GM18502 (cell line): ENCODE data around the gene SHISA5.
"Not testable (repeated sequence)": the region's sequence is repeated elsewhere in the genome, so short reads cannot be mapped to it uniquely, and the experiment has no call there.

ENCODE experiments used
- ATAC-seq: cut with Tn5 transposase; IDR thresholded peaks from one replicate; pipeline ENCODE4 v1.9.1; 2021; ENCODE audit warnings: mild to moderate bottlenecking; ENCODE audit not compliant: unreplicated experiment, poor library complexity

Gene SHISA5

GRCh38 chr3:48480891-48481290 lies 23.1 kb downstream of the SHISA5 start:
- not testable (repeated sequence) for ATAC-seq

- ATAC-seq: no peak
These were observed 25.1 kb downstream of the SHISA5 start for GRCh38 chr3:48478626-48479555.

GRCh38 chr3:48477959-48478520 lies 25.9 kb downstream of the SHISA5 start:
- ATAC-seq: no peak

GRCh38 chr3:48476426-48477053 lies 27.4 kb downstream of the SHISA5 start:
- no peak for ATAC-seq

GRCh38 chr3:48475188-48475587 lies 28.8 kb downstream of the SHISA5 start:
- ATAC-seq: no peak

GRCh38 chr3:48474619-48475018 lies 29.4 kb downstream of the SHISA5 start:
- no peak for ATAC-seq

- not testable (repeated sequence) for ATAC-seq
These were observed 29.9 kb downstream of the SHISA5 start for GRCh38 chr3:48474031-48474430.

GRCh38 chr3:48473617-48473952 lies 30.4 kb downstream of the SHISA5 start:
- no peak for ATAC-seq

- ATAC-seq: peak; percentile 83
These were observed 30.9 kb downstream of the SHISA5 start for GRCh38 chr3:48472923-48473616.

- ATAC-seq: no peak
These were observed 31.4 kb downstream of the SHISA5 start for GRCh38 chr3:48472673-48472922.

- no peak for ATAC-seq
These were observed 33.7 kb downstream of the SHISA5 start for GRCh38 chr3:48470286-48470685.

- no peak for ATAC-seq
These were observed 34.7 kb downstream of the SHISA5 start for GRCh38 chr3:48469046-48469915.

- ATAC-seq: no peak
These were observed 35.6 kb downstream of the SHISA5 start for GRCh38 chr3:48468329-48468731.

- ATAC-seq: no peak
These were observed 36.3 kb downstream of the SHISA5 start for GRCh38 chr3:48467473-48468267.

GRCh38 chr3:48467110-48467454 lies 36.9 kb downstream of the SHISA5 start:
- no peak for ATAC-seq

GRCh38 chr3:48466386-48467109 lies 37.4 kb downstream of the SHISA5 start:
- peak; percentile 8 for ATAC-seq

- peak; percentile 81 for ATAC-seq
These were observed 38.2 kb downstream of the SHISA5 start for GRCh38 chr3:48465531-48466378.

- ATAC-seq: no peak
These were observed 38.8 kb downstream of the SHISA5 start for GRCh38 chr3:48465237-48465530.
